ENCODE measurements around the gene MEA1.

The MEA1 gene

DNA sequence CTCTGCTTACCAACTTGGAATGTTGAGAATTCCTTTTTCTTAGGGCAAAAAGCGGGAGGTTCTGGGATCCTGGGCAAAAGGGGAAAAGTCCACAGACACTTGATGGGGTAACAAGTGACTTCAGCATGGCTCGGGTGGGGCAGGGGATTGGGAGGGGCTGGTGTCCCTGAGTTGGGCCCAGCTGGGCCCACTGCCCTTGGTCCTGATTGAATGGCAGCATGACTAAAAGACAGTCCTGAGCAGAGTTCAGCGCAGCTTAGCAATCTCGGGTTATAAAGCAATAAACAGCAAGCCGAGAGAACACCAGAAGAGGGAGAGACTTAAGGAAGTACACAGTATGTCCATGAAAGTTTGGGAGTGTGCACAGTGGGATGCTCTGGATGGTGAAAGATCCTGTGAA lies 23.8 kb downstream of the MEA1 start:
- H3K27me3 ChIP-seq (replicated peaks; ENCODE audit: control insufficient read depth, insufficient read depth, low read length): no peaks in the 10 kb centered on the region
- peaks cover 5% of the 10 kb centered on the region for H3K36me3 ChIP-seq (ENCODE audit: control insufficient read depth, insufficient read depth, low read length)

GRCh38 chr6:42988486-42989020 lies 25.2 kb downstream of the MEA1 start:
- TF ChIP-seq, protein P1, sequence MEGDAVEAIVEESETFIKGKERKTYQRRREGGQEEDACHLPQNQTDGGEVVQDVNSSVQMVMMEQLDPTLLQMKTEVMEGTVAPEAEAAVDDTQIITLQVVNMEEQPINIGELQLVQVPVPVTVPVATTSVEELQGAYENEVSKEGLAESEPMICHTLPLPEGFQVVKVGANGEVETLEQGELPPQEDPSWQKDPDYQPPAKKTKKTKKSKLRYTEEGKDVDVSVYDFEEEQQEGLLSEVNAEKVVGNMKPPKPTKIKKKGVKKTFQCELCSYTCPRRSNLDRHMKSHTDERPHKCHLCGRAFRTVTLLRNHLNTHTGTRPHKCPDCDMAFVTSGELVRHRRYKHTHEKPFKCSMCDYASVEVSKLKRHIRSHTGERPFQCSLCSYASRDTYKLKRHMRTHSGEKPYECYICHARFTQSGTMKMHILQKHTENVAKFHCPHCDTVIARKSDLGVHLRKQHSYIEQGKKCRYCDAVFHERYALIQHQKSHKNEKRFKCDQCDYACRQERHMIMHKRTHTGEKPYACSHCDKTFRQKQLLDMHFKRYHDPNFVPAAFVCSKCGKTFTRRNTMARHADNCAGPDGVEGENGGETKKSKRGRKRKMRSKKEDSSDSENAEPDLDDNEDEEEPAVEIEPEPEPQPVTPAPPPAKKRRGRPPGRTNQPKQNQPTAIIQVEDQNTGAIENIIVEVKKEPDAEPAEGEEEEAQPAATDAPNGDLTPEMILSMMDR (IDR thresholded peaks at IDR 0.05; ENCODE audit: insufficient read depth, low read length, poor library complexity, severe bottlenecking): no peak
- H3K36me3 ChIP-seq (ENCODE audit: control insufficient read depth, insufficient read depth, low read length): peaks cover 5% of the 10 kb centered on the region
- no peak overlapping the region for H3K4me3 ChIP-seq (replicated peaks; ENCODE audit: low read depth, low read length)

More for the DNA sequence above, 23.8 kb downstream of the MEA1 start:
- DNase-seq (ENCODE audit: extremely low read depth, insufficient read length): no peak
- no peak overlapping the region for H3K4me3 ChIP-seq (replicated peaks; ENCODE audit: low read depth, low read length)
- TF ChIP-seq, protein P1 (IDR thresholded peaks at IDR 0.05; ENCODE audit: insufficient read depth, low read length, poor library complexity, severe bottlenecking): no peak

DNA sequence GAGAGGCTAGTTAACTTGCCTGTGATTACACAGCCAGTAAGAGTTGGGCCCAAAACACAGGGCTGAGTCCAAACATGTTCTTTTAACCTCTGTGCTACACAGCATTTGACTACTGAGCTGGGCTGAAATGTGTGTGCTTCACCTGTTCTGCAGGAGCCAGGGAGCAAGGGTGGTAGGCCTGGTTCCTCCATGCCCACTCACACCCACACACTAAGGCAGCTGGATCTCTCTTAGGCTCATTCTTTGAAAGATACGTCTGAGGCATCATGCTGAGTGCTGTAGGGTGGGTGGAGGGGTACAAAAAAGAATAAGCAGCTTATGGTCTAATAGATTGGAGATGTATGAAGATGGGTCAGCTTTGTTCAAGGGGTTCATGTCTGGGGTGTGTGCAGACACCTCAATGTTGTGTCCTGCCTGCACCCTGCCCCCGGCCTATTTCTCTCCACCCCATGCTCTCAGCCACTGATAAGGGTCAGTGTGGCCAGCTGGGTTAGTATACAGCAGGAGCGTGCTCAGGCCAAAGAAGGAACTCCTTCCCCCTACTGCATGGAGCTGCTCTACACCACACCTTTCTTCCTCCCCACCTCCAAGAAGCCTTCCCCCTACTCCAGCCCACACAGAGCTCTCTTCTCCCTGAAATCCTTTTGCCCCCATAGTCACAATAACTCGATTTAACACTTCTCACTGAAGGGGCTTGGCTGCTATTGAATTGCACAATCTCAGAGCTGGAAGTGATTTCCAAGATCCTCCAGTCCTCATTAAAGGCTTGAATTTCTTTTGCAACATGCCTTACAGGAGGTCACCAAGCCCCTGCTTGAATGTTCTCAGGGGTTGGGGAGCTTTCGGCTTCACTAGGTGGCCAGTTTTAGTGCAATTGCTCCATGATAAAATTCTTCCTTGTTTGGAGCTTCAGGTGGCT lies 26.0 kb downstream of the MEA1 start:
- H3K36me3 ChIP-seq (ENCODE audit: control insufficient read depth, insufficient read depth, low read length): peaks cover 5% of the 10 kb centered on the region
- TF ChIP-seq, protein P1 (IDR thresholded peaks at IDR 0.05; ENCODE audit: insufficient read depth, low read length, poor library complexity, severe bottlenecking): no peak
- H3K27me3 ChIP-seq (replicated peaks; ENCODE audit: control insufficient read depth, insufficient read depth, low read length): no peaks in the 10 kb centered on the region
- no peak for DNase-seq (ENCODE audit: extremely low read depth, insufficient read length)
- no peak overlapping the region for H3K4me3 ChIP-seq (replicated peaks; ENCODE audit: low read depth, low read length)

More at GRCh38 chr6:42988486-42989020, 25.2 kb downstream of the MEA1 start:
- H3K27me3 ChIP-seq (replicated peaks; ENCODE audit: control insufficient read depth, insufficient read depth, low read length): no peaks in the 10 kb centered on the region
- no peak for DNase-seq (ENCODE audit: extremely low read depth, insufficient read length)

- no peaks in the 10 kb centered on the region for H3K27me3 ChIP-seq (replicated peaks; ENCODE audit: control insufficient read depth, insufficient read depth, low read length)
- H3K4me3 ChIP-seq (replicated peaks; ENCODE audit: low read depth, low read length): peak overlapping the region; percentile 83
- DNase-seq (ENCODE audit: extremely low read depth, insufficient read length): no peak
- TF ChIP-seq, protein P1 (IDR thresholded peaks at IDR 0.05; ENCODE audit: insufficient read depth, low read length, poor library complexity, severe bottlenecking): no peak
- peaks cover 2% of the 10 kb centered on the region for H3K36me3 ChIP-seq (ENCODE audit: control insufficient read depth, insufficient read depth, low read length)
Measured at GRCh38 chr6:42984924-42985475, 28.7 kb downstream of the MEA1 start.

DNA sequence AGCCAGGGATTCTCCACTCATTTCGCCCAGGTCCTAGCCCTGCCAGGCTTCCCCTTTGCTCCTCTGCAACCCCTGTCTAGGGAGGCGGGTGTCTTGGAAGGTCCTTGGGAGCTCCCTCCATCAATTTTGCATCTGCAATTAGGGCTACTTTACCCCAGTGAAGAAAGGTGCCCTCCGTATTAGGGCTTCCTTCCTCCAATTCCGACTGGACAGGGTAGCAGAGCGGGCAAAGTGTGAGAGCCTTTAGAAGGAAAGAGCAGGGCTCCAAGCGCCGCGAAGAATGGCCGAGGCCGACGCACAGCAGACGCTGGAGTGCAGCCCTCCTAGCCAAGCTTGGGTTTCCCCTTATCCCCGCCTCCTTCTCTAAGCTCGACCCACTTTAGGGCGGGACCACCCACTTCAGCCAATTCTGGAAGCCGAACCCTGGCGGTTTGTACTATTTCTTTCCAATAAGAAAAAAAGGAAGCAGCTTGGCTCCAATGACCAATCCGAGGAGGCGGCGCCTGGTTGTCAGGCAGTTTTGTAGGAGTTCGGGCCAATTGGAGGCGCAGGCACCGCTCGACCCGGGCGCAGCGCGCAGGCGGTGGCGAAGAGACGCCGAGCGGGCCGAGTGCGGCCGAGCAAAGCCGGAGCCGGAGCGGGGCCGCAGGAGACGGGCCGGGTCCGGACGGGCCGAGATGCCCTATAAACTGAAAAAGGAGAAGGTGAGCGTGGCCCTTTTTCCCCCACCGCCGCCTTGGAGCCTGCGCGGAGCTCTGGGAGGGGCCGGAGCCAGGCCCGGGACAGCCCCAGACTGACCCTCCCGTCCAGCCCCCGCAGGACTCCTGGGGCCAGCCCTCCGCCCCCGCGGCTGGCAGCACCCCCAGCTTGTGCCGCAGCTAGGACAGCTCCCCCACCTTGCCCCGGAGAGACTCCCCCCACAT lies 29.5 kb downstream of the MEA1 start, which contains the start of gene PPP2R5D:
Gene PPP2R5D (plus strand): TSS at position 570 of the 923 bp plus-strand sequence. CDS start 108 bp downstream, at position 678.
- TF ChIP-seq, protein P1 (IDR thresholded peaks at IDR 0.05; ENCODE audit: insufficient read depth, low read length, poor library complexity, severe bottlenecking): no peak
- no peaks in the 10 kb centered on the region for H3K27me3 ChIP-seq (replicated peaks; ENCODE audit: control insufficient read depth, insufficient read depth, low read length)
- H3K4me3 ChIP-seq (replicated peaks; ENCODE audit: low read depth, low read length): peak within 1 kb of the TSS; percentile 83
- no peaks in the 10 kb centered on the region; the same call in none of the 2 replicates for H3K36me3 ChIP-seq (ENCODE audit: control insufficient read depth, insufficient read depth, low read length)
- DNase-seq (ENCODE audit: extremely low read depth, insufficient read length): peak; percentile 92

Data from GM06990 (cell line).